HG02840 (cell line): ENCODE data around the gene GTPBP2.
A peak's percentile ranks its signal among the peaks of the same experiment; 100 is the strongest.
"Not testable (repeated sequence)": the region's sequence is repeated elsewhere in the genome, so short reads cannot be mapped to it uniquely, and the experiment has no call there.

Source experiments
- ATAC-seq: cut with Tn5 transposase; IDR thresholded peaks from one replicate; pipeline ENCODE4 v1.9.1; 2021; ENCODE audit warnings: mild to moderate bottlenecking, moderate library complexity, moderate number of reproducible peaks; ENCODE audit not compliant: unreplicated experiment, low FRiP score

GTPBP2 gene

GRCh38 chr6:43662948-43663347, 33.9 kb upstream of the GTPBP2 start:
- not testable (repeated sequence) for ATAC-seq

GRCh38 chr6:43658161-43658560, 29.1 kb upstream of the GTPBP2 start:
- ATAC-seq, result no peak

- no peak for ATAC-seq
Observed at GRCh38 chr6:43657221-43657802, 28.2 kb upstream of the GTPBP2 start.

GRCh38 chr6:43652822-43653221, 23.8 kb upstream of the GTPBP2 start:
- not testable (repeated sequence) for ATAC-seq

- no peak for ATAC-seq
Observed at GRCh38 chr6:43648248-43648647, 19.2 kb upstream of the GTPBP2 start.

- no peak for ATAC-seq
Observed at GRCh38 chr6:43647613-43648012, 18.5 kb upstream of the GTPBP2 start.

GRCh38 chr6:43645613-43645964, 16.5 kb upstream of the GTPBP2 start:
- no peak for ATAC-seq

- no peak for ATAC-seq
Observed at GRCh38 chr6:43644940-43645612, 16.0 kb upstream of the GTPBP2 start, which contains the start of gene RSPH9. RSPH9 (plus strand) TSS chr6:43645036; CDS start chr6:43645099, 63 bp downstream.

GRCh38 chr6:43639984-43640800, 11.1 kb upstream of the GTPBP2 start:
- no peak for ATAC-seq

- no peak for ATAC-seq
Observed at GRCh38 chr6:43636308-43636659, 7.2 kb upstream of the GTPBP2 start.

GRCh38 chr6:43635387-43636307, 6.6 kb upstream of the GTPBP2 start, which contains the start of gene MAD2L1BP:
MAD2L1BP (plus strand) TSS chr6:43635840; CDS start chr6:43635876, 36 bp downstream.
- ATAC-seq, result peak; percentile 86

- ATAC-seq, result no peak
Observed at GRCh38 chr6:43634702-43635303, 5.7 kb upstream of the GTPBP2 start.

- ATAC-seq, result not testable (repeated sequence)
Observed at GRCh38 chr6:43633002-43633401, 3.9 kb upstream of the GTPBP2 start.

- ATAC-seq, result no peak
Observed at GRCh38 chr6:43630980-43631619, 2.0 kb upstream of the GTPBP2 start.

- ATAC-seq, result peak; percentile 69
Observed at GRCh38 chr6:43629505-43630300, 639 bp upstream of the GTPBP2 start.

- ATAC-seq, result no peak
Observed at GRCh38 chr6:43628393-43629103, 516 bp downstream of the GTPBP2 start.

GRCh38 chr6:43627008-43627825, 1.8 kb downstream of the GTPBP2 start:
- ATAC-seq, result no peak
